Choroid plexus epithelial cell (primary cell): ENCODE data around the gene FAM13A.

Experiments used
- DNase-seq: peaks from one replicate; pipeline ENCODE4 v3.0.0-alpha.2; 2010; ENCODE audit warnings: low read depth
- H3K4me3 ChIP-seq: 2 replicates; pipeline ENCODE4 v1.5.1; 2011; ENCODE audit warnings: low read depth, mild to moderate bottlenecking, control low read depth, low read length, moderate library complexity
- TF ChIP-seq, protein P1 (sequence below): conservative IDR thresholded peaks from 2 replicates; pipeline ENCODE4 v1.5.1; 2011; ENCODE audit warnings: low read depth, mild to moderate bottlenecking, control low read depth, inconsistent platforms, low read length, moderate library complexity

Gene FAM13A

DNA sequence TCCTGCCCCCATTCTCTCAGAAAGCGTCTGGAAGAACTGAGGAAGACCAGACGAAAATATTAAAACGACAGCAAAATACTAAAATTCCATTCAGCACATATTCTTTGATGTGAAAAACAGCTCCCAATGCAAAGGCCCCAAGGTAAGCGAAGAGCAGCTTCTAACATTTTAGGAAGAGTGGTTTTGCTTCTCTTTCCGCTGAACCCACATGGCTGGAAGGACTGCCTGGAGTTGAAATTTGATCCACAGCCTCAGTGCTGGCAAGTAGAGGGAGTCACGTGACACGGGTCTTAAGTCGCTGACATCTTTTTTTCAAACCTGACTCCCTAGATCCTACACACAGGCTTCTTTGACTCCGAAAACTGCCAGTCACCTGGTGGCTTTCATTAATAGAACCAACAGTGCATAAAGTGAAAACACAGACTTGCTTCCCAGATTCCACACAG is at the start of gene FAM13A:
Gene FAM13A, minus strand, starts transcription at position 233 of the 446 bp plus-strand sequence. Its CDS starts 221 bp downstream, at position 12.
- TF ChIP-seq, protein P1, sequence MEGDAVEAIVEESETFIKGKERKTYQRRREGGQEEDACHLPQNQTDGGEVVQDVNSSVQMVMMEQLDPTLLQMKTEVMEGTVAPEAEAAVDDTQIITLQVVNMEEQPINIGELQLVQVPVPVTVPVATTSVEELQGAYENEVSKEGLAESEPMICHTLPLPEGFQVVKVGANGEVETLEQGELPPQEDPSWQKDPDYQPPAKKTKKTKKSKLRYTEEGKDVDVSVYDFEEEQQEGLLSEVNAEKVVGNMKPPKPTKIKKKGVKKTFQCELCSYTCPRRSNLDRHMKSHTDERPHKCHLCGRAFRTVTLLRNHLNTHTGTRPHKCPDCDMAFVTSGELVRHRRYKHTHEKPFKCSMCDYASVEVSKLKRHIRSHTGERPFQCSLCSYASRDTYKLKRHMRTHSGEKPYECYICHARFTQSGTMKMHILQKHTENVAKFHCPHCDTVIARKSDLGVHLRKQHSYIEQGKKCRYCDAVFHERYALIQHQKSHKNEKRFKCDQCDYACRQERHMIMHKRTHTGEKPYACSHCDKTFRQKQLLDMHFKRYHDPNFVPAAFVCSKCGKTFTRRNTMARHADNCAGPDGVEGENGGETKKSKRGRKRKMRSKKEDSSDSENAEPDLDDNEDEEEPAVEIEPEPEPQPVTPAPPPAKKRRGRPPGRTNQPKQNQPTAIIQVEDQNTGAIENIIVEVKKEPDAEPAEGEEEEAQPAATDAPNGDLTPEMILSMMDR = no peak
- DNase-seq = peak; percentile 99

DNA sequence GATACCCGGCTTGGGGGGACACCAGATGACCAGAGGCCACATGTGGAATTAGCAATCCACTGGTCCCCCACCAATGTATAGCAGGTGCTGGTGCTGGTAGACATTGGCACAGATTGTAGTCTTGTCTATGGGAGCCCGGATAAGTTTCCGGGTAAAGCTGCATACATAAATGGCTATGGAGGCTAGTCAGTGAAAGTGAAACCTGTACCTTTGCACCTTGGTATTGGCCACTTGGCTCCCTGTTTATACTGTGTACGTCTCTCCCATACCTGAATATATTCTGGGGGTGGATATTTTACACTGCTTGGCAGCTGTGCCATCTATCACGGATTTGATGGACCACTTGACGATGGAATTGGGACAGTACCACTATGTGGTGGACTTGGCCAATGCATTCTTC is 48.7 kb upstream of the FAM13A start:
- DNase-seq = no peak
- TF ChIP-seq, protein P1 = no peak

More for the DNA sequence above, at the start of gene FAM13A:
- H3K4me3 ChIP-seq = peak within 1 kb of the TSS; percentile 55

DNA sequence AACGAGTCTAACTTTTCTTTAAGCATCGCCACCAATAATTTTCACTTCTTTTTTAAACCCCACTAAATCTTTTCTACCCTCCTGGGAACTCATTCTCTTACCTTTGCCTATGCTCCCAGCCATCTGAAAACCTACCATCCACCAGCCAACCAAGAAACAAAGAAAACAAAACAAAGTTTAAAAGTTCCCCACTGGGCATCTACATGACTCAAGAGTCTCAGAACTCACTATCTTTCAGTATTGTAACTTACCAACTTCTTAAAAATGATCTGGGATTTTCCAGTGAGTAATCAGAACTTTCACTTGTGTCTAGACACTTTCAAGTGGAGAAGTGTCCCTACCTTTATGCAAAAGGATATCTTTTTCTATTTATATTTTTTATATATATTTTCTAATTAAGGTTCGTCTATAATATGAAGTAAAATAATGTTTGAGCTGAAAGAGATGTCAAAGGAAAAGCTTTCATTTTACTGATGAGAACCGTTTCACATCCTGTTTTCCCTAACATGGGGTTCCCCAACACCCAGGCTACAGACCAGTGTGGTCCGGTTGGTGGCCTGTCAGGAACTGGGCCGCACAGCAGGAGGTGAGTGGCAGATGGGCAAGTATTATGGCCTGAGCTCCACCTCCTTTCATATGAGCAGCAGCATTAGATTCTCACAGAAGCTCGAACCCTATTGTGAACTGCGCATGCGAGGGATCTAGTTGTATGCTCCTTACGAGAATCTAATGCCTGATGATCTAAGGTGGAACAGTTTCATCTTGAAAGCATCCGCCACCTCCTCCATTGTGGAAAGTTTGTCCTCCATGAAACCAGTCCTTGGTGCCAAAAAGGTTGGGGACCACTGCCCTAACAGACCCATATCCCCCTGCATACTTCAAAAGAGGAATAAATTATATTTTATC is 44.5 kb upstream of the FAM13A start:
- TF ChIP-seq, protein P1 = no peak
- H3K4me3 ChIP-seq = no peak overlapping the region
- DNase-seq = peak; percentile 30

More for the DNA sequence above, 48.7 kb upstream of the FAM13A start:
- no peak overlapping the region for H3K4me3 ChIP-seq

DNA sequence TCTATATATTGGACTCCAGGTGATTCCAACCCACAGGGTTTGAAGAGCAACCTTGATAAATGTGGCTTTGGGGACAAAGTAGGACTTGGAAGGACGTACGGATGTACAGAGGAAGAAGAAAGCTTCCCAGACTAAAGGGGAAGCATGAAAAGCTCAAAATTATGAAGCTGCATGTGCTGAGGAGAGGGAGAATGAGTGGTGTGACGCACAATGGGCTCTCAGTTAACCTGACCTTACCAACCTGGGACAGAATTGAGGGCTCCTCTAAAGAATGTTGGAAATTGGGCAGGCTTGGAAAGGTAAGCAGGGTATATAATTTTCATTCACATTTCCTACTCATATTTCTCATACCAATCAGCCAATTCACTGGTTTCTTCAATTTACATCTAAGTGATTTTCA is 43.9 kb upstream of the FAM13A start:
- TF ChIP-seq, protein P1 = no peak
- no peak overlapping the region for H3K4me3 ChIP-seq
- DNase-seq = no peak

DNA sequence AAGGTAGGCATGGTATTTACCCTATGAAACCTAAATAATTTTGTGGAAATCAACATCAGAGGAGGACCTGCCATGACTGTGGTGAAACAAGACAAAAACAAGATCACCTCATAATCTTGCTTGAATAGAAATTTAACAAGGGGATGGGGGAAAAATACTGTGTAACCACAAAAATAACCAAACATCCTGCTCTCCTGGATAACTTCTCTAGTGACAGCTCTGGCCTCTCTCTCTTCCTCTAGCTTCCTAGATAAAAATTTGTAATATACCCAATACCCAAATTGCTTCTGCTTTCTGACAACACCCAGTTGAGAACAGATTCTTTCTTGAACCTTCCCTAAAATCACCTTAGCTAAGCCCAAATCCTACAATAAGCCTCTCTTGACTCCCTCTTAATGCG is 42.5 kb upstream of the FAM13A start:
- DNase-seq = no peak
- H3K4me3 ChIP-seq = no peak overlapping the region
- TF ChIP-seq, protein P1 = no peak

DNA sequence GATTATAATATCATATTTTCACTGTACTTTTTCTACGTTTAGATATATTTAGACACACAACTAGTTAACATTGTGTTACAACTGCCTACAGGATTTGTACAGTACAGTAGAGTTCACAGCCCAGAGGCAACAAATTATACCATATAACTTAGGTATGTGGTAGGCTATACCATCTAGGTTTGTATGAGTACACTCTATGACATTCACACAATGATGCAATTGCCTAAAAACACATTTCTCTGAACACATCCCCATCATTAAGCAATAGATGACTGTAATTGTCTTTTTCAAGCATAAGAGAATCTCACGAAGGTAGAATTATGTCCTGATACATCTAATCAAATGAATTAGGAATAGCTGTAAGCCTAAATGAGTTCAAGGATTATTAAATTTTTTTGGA is 42.0 kb upstream of the FAM13A start:
- no peak overlapping the region for H3K4me3 ChIP-seq
- peak; percentile 19 for DNase-seq
- TF ChIP-seq, protein P1 = no peak

DNA sequence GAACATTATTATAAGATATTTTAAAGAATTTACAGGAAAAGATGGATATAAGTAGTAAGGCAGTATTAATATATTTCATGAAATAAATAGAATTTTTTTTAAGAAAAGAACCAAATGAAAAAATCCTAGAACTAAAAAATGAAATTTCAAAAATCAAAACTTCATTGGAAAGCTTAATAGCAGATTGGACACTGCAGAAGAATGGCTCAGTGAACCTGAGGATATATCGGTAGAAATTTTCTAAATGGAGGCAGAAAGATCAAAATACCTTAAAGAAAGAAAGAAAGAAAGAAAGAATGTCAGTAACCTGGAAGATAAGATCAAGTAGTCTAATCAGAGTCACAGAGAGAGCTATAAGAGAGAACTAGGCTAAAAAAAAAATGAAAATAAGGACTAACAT is 21.3 kb upstream of the FAM13A start:
- TF ChIP-seq, protein P1 = no peak
- no peak for DNase-seq
- H3K4me3 ChIP-seq = no peak overlapping the region
